Glutamatergic neuron (in vitro differentiated cells): ENCODE data around the gene WASF3. TPM values are rescaled to one million over a fixed set of nuclear protein-coding genes. Genes with fewer than 3 reads are reported as not detected.

Experiments
- DNase-seq: peaks from one replicate; pipeline ENCODE4 v3.0.0; 2022
- H3K27ac Mint-ChIP-seq: one replicate; pipeline ENCODE4 v1.8.0; 2020; ENCODE audit warnings: mild to moderate bottlenecking, mixed read lengths, inconsistent platforms; ENCODE audit not compliant: unreplicated experiment
- H3K27me3 Mint-ChIP-seq: one replicate; pipeline ENCODE4 v1.8.0; 2020; ENCODE audit warnings: mild to moderate bottlenecking, moderate library complexity, mixed read lengths, inconsistent platforms; ENCODE audit not compliant: unreplicated experiment
- H3K36me3 Mint-ChIP-seq: one replicate; pipeline ENCODE4 v1.8.0; 2020; ENCODE audit warnings: mild to moderate bottlenecking, mixed read lengths, inconsistent platforms; ENCODE audit not compliant: unreplicated experiment
- H3K4me1 Mint-ChIP-seq: one replicate; pipeline ENCODE4 v1.8.0; 2020; ENCODE audit warnings: mild to moderate bottlenecking, low read depth, mixed read lengths, inconsistent platforms; ENCODE audit not compliant: unreplicated experiment
- H3K4me3 Mint-ChIP-seq: one replicate; pipeline ENCODE4 v1.8.0; 2020; ENCODE audit warnings: mild to moderate bottlenecking, mixed read lengths, inconsistent platforms; ENCODE audit not compliant: unreplicated experiment
- H3K9me3 Mint-ChIP-seq: one replicate; pipeline ENCODE4 v1.8.0; 2020; ENCODE audit warnings: mild to moderate bottlenecking, moderate library complexity, mixed read lengths, inconsistent platforms; ENCODE audit not compliant: unreplicated experiment
- total RNA-seq: library from RNA; stranded (reverse); fragmentation: NEBNext Ultra II Directional; extraction: Animal tissue kit (Norgen Biotek cat#: 25700); gene quantifications from one replicate; pipeline ENCODE4 v1.2.1, GENCODE V29; 2021; ENCODE audit not compliant: unreplicated experiment
- TF ChIP-seq, protein P1 (sequence below): fragments of 200-600 bp; sonication (generic); IDR thresholded peaks from one replicate; pipeline ENCODE4 v1.5.0; 2021; ENCODE audit not compliant: partially characterized antibody, unreplicated experiment

The WASF3 gene
- total RNA-seq, 1 donor from 2014 or later: 10.1 TPM

GRCh38 chr13:26707122-26708006 lies 149.9 kb downstream of the WASF3 start:
- Mint-ChIP-seq H3K4me1 (peaks cover 9% of the 10 kb centered on the region), H3K27ac (no peak overlapping the region), H3K36me3 (peaks cover under 1% of the 10 kb centered on the region), H3K27me3 (peaks cover 1% of the 10 kb centered on the region), H3K4me3 (no peak overlapping the region), H3K9me3 (peaks cover 7% of the 10 kb centered on the region)
- TF ChIP-seq, protein P1, sequence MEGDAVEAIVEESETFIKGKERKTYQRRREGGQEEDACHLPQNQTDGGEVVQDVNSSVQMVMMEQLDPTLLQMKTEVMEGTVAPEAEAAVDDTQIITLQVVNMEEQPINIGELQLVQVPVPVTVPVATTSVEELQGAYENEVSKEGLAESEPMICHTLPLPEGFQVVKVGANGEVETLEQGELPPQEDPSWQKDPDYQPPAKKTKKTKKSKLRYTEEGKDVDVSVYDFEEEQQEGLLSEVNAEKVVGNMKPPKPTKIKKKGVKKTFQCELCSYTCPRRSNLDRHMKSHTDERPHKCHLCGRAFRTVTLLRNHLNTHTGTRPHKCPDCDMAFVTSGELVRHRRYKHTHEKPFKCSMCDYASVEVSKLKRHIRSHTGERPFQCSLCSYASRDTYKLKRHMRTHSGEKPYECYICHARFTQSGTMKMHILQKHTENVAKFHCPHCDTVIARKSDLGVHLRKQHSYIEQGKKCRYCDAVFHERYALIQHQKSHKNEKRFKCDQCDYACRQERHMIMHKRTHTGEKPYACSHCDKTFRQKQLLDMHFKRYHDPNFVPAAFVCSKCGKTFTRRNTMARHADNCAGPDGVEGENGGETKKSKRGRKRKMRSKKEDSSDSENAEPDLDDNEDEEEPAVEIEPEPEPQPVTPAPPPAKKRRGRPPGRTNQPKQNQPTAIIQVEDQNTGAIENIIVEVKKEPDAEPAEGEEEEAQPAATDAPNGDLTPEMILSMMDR: peak; percentile 67
- DNase-seq: peak; percentile 64

- TF ChIP-seq, protein P1: peak; percentile 14
- Mint-ChIP-seq H3K36me3 (peaks cover 6% of the 10 kb centered on the region), H3K27ac (no peak overlapping the region), H3K27me3 (no peaks in the 10 kb centered on the region), H3K4me1 (peaks cover 9% of the 10 kb centered on the region), H3K4me3 (no peak overlapping the region), H3K9me3 (peaks cover 4% of the 10 kb centered on the region)
- DNase-seq: no peak
These were observed 150.5 kb downstream of the WASF3 start for GRCh38 chr13:26708007-26708297.

DNA sequence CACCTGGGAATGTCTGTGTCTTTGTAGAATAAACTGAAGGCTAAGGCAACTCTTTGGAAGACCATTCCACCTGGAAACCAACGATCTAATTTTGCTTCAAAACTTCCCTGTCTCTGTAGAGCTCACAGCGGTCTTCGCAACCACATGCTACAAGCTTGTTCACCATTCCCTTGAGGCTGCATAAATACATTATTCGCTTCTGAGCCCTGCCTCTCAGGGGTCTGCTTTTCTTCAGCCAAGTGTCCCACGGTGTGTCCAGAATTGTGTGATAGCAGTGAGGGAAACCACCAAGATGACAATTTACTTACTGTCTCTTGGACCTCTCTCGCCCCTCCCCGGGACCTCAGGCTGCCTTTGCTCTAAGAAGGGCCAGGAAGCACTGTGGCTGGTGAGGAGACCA lies 152.0 kb downstream of the WASF3 start:
- H3K36me3 Mint-ChIP-seq: peaks cover 7% of the 10 kb centered on the region
- no peaks in the 10 kb centered on the region for H3K27me3 Mint-ChIP-seq

GRCh38 chr13:26710166-26710565 lies 152.7 kb downstream of the WASF3 start:
- Mint-ChIP-seq H3K27me3 (no peaks in the 10 kb centered on the region), H3K36me3 (peaks cover 7% of the 10 kb centered on the region), H3K9me3 (peaks cover 4% of the 10 kb centered on the region), H3K4me3 (no peak overlapping the region), H3K4me1 (peaks cover 9% of the 10 kb centered on the region), H3K27ac (no peak overlapping the region)
- TF ChIP-seq, protein P1: no peak
- DNase-seq: no peak

More for the DNA sequence above, 152.0 kb downstream of the WASF3 start:
- TF ChIP-seq, protein P1: no peak
- Mint-ChIP-seq H3K4me1 (peaks cover 9% of the 10 kb centered on the region), H3K4me3 (no peak overlapping the region), H3K27ac (no peak overlapping the region), H3K9me3 (peaks cover 4% of the 10 kb centered on the region)
- no peak for DNase-seq

GRCh38 chr13:26711211-26711610 lies 153.7 kb downstream of the WASF3 start:
- DNase-seq: no peak
- Mint-ChIP-seq H3K4me3 (no peak overlapping the region), H3K9me3 (peaks cover 4% of the 10 kb centered on the region), H3K27me3 (no peaks in the 10 kb centered on the region), H3K4me1 (peaks cover 9% of the 10 kb centered on the region), H3K36me3 (peaks cover 7% of the 10 kb centered on the region), H3K27ac (no peak overlapping the region)
- TF ChIP-seq, protein P1: no peak
